AG20443 (cell line): ENCODE data around the gene NR2F6.
A peak's percentile ranks its signal among the peaks of the same experiment; 100 is the strongest.
"Not testable (repeated sequence)": the region's sequence is repeated elsewhere in the genome, so short reads cannot be mapped to it uniquely, and the experiment has no call there.

Experiments
- DNase-seq: peaks from one replicate; pipeline ENCODE4 v3.0.0; 2012; ENCODE audit warnings: low spot score, mixed read lengths

Gene NR2F6

GRCh38 chr19:17210296-17210695 is 35.4 kb downstream of the NR2F6 start:
- DNase-seq = peak; percentile 11

GRCh38 chr19:17209126-17210036 is 36.3 kb downstream of the NR2F6 start:
- peak; percentile 63 for DNase-seq

GRCh38 chr19:17206736-17207581 is 38.8 kb downstream of the NR2F6 start:
- no peak for DNase-seq

- peak; percentile 73 for DNase-seq
Observed at GRCh38 chr19:17205237-17206140, 40.2 kb downstream of the NR2F6 start.

- DNase-seq = no peak
Observed at GRCh38 chr19:17202713-17203112, 43.0 kb downstream of the NR2F6 start.

GRCh38 chr19:17202249-17202648 is 43.5 kb downstream of the NR2F6 start:
- DNase-seq = no peak

- DNase-seq = no peak
Observed at GRCh38 chr19:17200408-17201079, 45.2 kb downstream of the NR2F6 start.

- no peak for DNase-seq
Observed at GRCh38 chr19:17197666-17198065, 48.1 kb downstream of the NR2F6 start.

GRCh38 chr19:17196610-17197009 is 49.1 kb downstream of the NR2F6 start:
- no peak for DNase-seq

GRCh38 chr19:17195106-17195505 is 50.6 kb downstream of the NR2F6 start:
- DNase-seq = no peak

GRCh38 chr19:17194608-17195007 is 51.1 kb downstream of the NR2F6 start:
- DNase-seq = no peak

GRCh38 chr19:17192751-17193150 is 53.0 kb downstream of the NR2F6 start:
- no peak for DNase-seq

- DNase-seq = not testable (repeated sequence)
Observed at GRCh38 chr19:17191736-17192135, 54.0 kb downstream of the NR2F6 start.

- no peak for DNase-seq
Observed at GRCh38 chr19:17185590-17185989, 60.1 kb downstream of the NR2F6 start.

- DNase-seq = no peak
Observed at GRCh38 chr19:17184371-17184841, 61.3 kb downstream of the NR2F6 start.

GRCh38 chr19:17183858-17184321 is 61.8 kb downstream of the NR2F6 start:
- no peak for DNase-seq

- DNase-seq = no peak
Observed at GRCh38 chr19:17183271-17183761, 62.4 kb downstream of the NR2F6 start.
